Adrenal gland (tissue), 12 donors: Measurements from ENCODE around the gene METTL4. TPM values are rescaled to one million over a fixed set of nuclear protein-coding genes. Genes with fewer than 3 reads are reported as not detected.
A peak's percentile ranks its signal among the peaks of the same experiment; 100 is the strongest.

ENCODE experiments used
- DNase-seq, 7 donors: peaks; one replicate each; pipeline ENCODE4 v3.0.0-alpha.2; 2019 to 2020
- H3K27ac ChIP-seq, 5 donors: fragments of 200-600 bp; sonication (generic) in 4 of 5; 1 replicate in 3 of 5; 2 replicates in 2 of 5; pipeline versions ENCODE4 v1.5.1 to v1.8.0; 2016 to 2020; ENCODE audit warnings: mild to moderate bottlenecking in 1 of 5
- H3K27me3 ChIP-seq: fragments of 200-600 bp; 2 replicates; pipeline ENCODE4 v1.8.0; 2021
- H3K36me3 ChIP-seq, 2 donors: fragments of 200-600 bp; replicated peaks in 1 of 2; 1 replicate in 1 of 2; 2 replicates in 1 of 2; pipeline versions ENCODE4 v1.5.1 to v1.8.0; 2018 to 2022
- H3K4me1 ChIP-seq, 2 donors: fragments of 200-600 bp; replicated peaks in 1 of 2; 1 replicate in 1 of 2; 2 replicates in 1 of 2; pipeline versions ENCODE4 v1.5.1 to v1.8.0; 2018 to 2021
- H3K4me3 ChIP-seq, 4 donors: fragments of 200-600 bp; sonication (generic) in 3 of 4; one replicate each; pipeline ENCODE4 v1.5.1; 2016 to 2018
- H3K9me3 ChIP-seq, 3 donors: fragments of 200-600 bp; sonication (generic) in 1 of 3; replicated peaks in 1 of 3; 1 replicate in 2 of 3; 2 replicates in 1 of 3; pipeline versions ENCODE4 v1.5.1 to v1.8.0; 2016 to 2021
- CTCF ChIP-seq, 6 experiments: fragments of 450-650 bp in 4 of 6; fragments of 200-600 bp in 2 of 6; sonication (generic) in 1 of 6; IDR thresholded peaks; 1 replicate in 5 of 6; 2 replicates in 1 of 6; pipeline versions ENCODE4 v1.5.1 to v1.8.0; 2016 to 2021; ENCODE audit warnings: antibody characterized with exemption in 6 of 6, mild to moderate bottlenecking in 2 of 6, moderate library complexity in 1 of 6
- POLR2A ChIP-seq, 2 donors: fragments of 450-650 bp; IDR thresholded peaks; one replicate each; pipeline ENCODE4 v1.6.1; 2017; ENCODE audit warnings: antibody characterized with exemption in 2 of 2, mild to moderate bottlenecking in 2 of 2, moderate library complexity in 1 of 2
- WGBS, 4 donors: extraction: QIAGEN DNeasy Blood & Tissue Kit in 2 of 4; methylation state at CpG; one replicate each; pipeline versions ENCODE4 v1.1.5 to v1.1.7; 2013 to 2017; 5-methylcytosine and 5-hydroxymethylcytosine counted together
- intact Hi-C, 2 donors: fragments of 100-400 bp; cut with DNase I; formaldehyde crosslinking; loops; one replicate each; pipeline versions ENCODE4 v1.14.1 to v1.15.0; 2022 to 2023
- polyA plus RNA-seq, 3 donors: library from polyadenylated mRNA; stranded (reverse); fragments of 200-250 nt in 2 of 3; fragments of 350-450 nt in 1 of 3; fragmentation: Illumina TruSeq in 1 of 3; extraction: RNeasy Lipid Tissue Mini Kit (QIAGEN cat#74804) in 1 of 3; gene quantifications; one replicate each; pipeline ENCODE4 v1.2.3, GENCODE V29; 2013 to 2014
- total RNA-seq, 9 donors: library from RNA; depleted of rRNA in 4 of 9; stranded (reverse); fragments of >200 nt in 4 of 9; fragments of 120-200 nt in 1 of 9; fragmentation: NEBNext Ultra II Directional in 1 of 9; extraction: Animal tissue kit (Norgen Biotek cat#: 25700) in 1 of 9; gene quantifications; one replicate each; pipeline versions ENCODE4 v1.1.0 to v1.2.4, GENCODE V29; 2013 to 2023
- donor health status: healthy with polysubstance abuse.
- donor health status: Bipolar disorder and iron deficiency.
- donor health status: DM: yes; HTN: yes; CAD: no.
- donor health status: DM: no; HTN: no; CAD: no.
- donor health status: DM: no; HTN: no; CAD: no.
- donor health status: DM: yes; HTN: yes; CAD: no.

The METTL4 gene
- total and polyA plus RNA-seq, 12 donors = 1.3 to 8.7 (median 5.7) TPM

- peaks cover 11% of the 10 kb centered on the region in 2 donors for H3K4me1 ChIP-seq
- no peaks in the 10 kb centered on the region for H3K36me3 ChIP-seq
- no peak overlapping the region for H3K4me3 ChIP-seq
- DNase-seq = no peak
- intact Hi-C loops = loop anchor here in 1 of 2 donors (10.0 kb wide), 1 partner anchor 83 kb away; the partner anchor contains the start of gene SMCHD1
- WGBS, 4 donors = 6 to 11% (median 10%) methylated on average over 1 of the region's 1 CpG
- no peaks in the 10 kb centered on the region for H3K9me3 ChIP-seq
- H3K27ac ChIP-seq = no peak overlapping the region
- TF ChIP-seq CTCF (IDR thresholded peaks at IDR 0.05) = no peak
- no peaks in the 10 kb centered on the region for H3K27me3 ChIP-seq
These were observed 865 bp upstream of the METTL4 start for GRCh38 chr18:2572171-2572569.

- H3K27me3 ChIP-seq = no peaks in the 10 kb centered on the region
- H3K36me3 ChIP-seq = no peaks in the 10 kb centered on the region
- WGBS, 4 donors = 0 to 1% (median 0%) methylated on average over 16 of the region's 16 CpGs
- peak in 1 of 2 donors; percentile 50 for TF ChIP-seq POLR2A (IDR thresholded peaks at IDR 0.05)
- TF ChIP-seq CTCF (IDR thresholded peaks at IDR 0.05) = peak in 3 of 6 experiments; percentile 16 to 38 (median 29)
- peak overlapping the region; percentile 91 to 99 (median 95) for H3K27ac ChIP-seq
- H3K4me3 ChIP-seq = peak overlapping the region; percentile 41 to 88 (median 57)
- peaks cover 11% of the 10 kb centered on the region in 2 donors for H3K4me1 ChIP-seq
- peak; percentile 73 to 86 (median 81) for DNase-seq
- H3K9me3 ChIP-seq = no peaks in the 10 kb centered on the region
- intact Hi-C loops = loop anchor here in 1 of 2 donors (10.0 kb wide), 1 partner anchor 84 kb away; the partner anchor contains the start of gene SMCHD1
These were observed 519 bp downstream of the METTL4 start for GRCh38 chr18:2570772-2571199.

GRCh38 chr18:2569338-2570207 lies 1.7 kb downstream of the METTL4 start:
- H3K27me3 ChIP-seq = no peaks in the 10 kb centered on the region
- intact Hi-C loops = loop anchor here in 1 of 2 donors (10.0 kb wide), 1 partner anchor 85 kb away; the partner anchor contains the start of gene SMCHD1
- TF ChIP-seq CTCF (IDR thresholded peaks at IDR 0.05) (no peak), POLR2A (IDR thresholded peaks at IDR 0.05) (no peak)
- DNase-seq = no peak
- H3K9me3 ChIP-seq = no peaks in the 10 kb centered on the region
- H3K4me3 ChIP-seq = peak overlapping the region in 1 of 4 donors; percentile 67
- 84 to 90% (median 88%) methylated on average over 8 to 10 of the region's 10 CpGs for WGBS, 4 donors
- H3K4me1 ChIP-seq = peaks cover 11% of the 10 kb centered on the region in 2 donors
- no peaks in the 10 kb centered on the region for H3K36me3 ChIP-seq
- H3K27ac ChIP-seq = no peak overlapping the region

DNA sequence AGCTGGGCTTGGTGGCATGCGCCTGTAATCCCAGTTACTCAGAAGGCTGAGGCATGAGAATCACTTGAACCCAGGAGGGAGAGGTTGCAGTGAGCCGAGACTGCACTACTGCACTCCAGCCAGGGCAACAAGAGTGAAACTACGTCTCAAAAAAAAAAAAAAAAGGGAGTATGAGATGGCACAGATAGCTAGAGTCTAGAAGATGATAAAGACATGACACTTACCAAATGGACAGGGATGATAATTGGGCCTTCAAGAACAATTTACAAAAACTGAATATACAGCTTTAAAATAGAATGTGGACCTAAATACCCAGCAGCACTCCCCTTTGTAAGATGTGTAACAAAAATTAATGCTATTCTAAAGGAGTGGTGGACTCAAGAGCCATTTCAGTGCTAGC lies 2.7 kb downstream of the METTL4 start:
- TF ChIP-seq POLR2A (IDR thresholded peaks at IDR 0.05) (no peak), CTCF (IDR thresholded peaks at IDR 0.05) (no peak)
- intact Hi-C loops = no loop called here
- no peaks in the 10 kb centered on the region for H3K36me3 ChIP-seq
- no peak for DNase-seq
- H3K27me3 ChIP-seq = no peaks in the 10 kb centered on the region
- no peak overlapping the region for H3K27ac ChIP-seq
- peaks cover 11% of the 10 kb centered on the region in 2 donors for H3K4me1 ChIP-seq
- 94 to 97% (median 96%) methylated on average over 3 of the region's 3 CpGs for whole genome bisulfite sequencing, 4 donors
- H3K4me3 ChIP-seq = no peak overlapping the region
- H3K9me3 ChIP-seq = no peaks in the 10 kb centered on the region
